Sigmoid colon (tissue), 3 donors: ENCODE measurements around the gene CLEC7A.

Experiments used
- CTCF ChIP-seq, 4 experiments: fragments of 450-650 bp in 3 of 4; fragments of 200-600 bp in 1 of 4; IDR thresholded peaks; one replicate each; pipeline ENCODE4 v1.5.1; 2016 to 2019; ENCODE audit warnings: antibody characterized with exemption in 4 of 4, mild to moderate bottlenecking in 3 of 4, moderate library complexity in 2 of 4
- POLR2A ChIP-seq, 2 donors: fragments of 450-650 bp; IDR thresholded peaks; one replicate each; pipeline ENCODE4 v1.6.1; 2016; ENCODE audit warnings: antibody characterized with exemption in 2 of 2, mild to moderate bottlenecking in 2 of 2, moderate library complexity in 2 of 2

GRCh38 chr12:10128687-10129086 is 1.3 kb downstream of the CLEC7A start:
- TF ChIP-seq CTCF (IDR thresholded peaks at IDR 0.05) (no peak), POLR2A (IDR thresholded peaks at IDR 0.05) (no peak)
